Stromal cell of bone marrow (primary cell): Measurements from ENCODE around the gene SRP54.
"Not testable (repeated sequence)": the region's sequence is repeated elsewhere in the genome, so short reads cannot be mapped to it uniquely, and the experiment has no call there.

Source experiments
- DNase-seq: peaks from one replicate; pipeline ENCODE4 v3.0.0-alpha.2; 2012; ENCODE audit warnings: low read depth

The SRP54 gene

DNA sequence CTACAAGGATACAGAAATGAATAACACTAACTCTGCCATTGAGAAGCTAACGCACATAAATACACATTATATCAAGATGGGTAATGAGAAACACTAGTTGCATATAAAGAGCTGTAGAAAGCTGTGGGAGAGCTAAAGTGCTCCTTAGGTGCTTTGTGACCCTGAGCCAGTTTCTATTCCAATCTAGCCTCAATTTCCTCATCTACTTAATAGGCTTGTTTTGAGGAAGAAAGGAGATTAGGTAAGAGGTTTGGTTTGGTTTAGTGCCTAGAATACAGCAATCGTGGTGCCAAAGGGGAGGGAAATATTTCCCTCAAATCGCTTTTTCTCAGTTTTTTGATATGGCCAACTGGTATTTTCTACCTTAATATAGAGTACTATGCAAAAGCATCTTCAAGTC is 994 bp downstream of the SRP54 start:
- DNase-seq: no peak

DNA sequence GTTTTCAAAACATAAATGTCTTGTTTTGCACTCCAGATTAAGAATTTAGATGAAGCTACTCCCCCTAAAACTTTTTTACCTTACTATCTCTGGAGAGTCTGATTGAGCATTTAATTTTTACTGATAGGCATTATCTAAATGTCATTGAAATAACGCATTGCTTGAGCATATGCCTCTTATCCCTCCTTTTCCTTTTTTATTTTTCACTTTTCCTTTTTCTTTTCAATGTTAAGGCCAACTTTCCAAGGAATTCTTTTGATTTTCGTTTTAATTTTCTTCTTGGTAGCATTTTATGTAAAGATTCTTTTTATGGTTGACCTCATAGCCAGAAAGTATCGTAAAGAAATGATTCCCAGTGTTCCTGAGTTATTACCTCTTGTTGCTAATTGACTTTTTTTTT is 2.9 kb downstream of the SRP54 start:
- no peak for DNase-seq

DNA sequence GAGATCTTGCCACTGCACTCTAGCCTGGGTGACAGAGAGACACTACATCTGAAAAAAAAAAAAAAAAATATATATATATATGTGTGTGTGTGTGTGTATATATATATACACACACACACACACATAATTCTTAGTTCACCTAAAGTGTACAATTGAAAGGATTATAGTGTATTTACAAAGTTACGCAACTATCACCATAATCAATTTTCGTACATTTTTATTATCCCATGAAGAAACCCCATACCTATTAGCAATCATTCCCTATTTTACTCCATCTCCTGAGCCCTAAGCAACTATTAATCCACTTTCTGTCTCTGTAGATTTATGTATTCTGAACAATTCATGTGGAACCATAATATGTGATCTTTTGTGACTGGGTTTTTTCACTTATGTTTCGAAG is 4.4 kb downstream of the SRP54 start:
- DNase-seq: no peak

DNA sequence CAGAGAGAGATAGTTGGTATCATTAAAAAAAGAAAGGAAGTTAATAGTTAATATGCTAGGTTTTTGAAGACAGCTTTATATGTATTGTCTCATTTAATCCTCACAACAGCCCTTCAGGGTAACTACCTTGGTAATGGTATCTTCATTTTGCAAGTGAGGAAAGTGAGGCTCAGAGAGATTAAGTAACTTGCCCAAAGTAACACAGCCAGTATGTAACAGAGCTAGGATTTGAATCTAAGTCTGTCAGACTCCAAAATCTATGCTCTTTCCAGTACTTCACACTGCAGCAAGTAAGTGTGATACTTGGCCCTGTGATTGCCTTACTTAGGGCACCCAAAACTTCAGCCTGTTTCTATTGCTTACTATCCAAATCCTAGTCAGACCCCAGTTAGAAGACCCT is 7.0 kb downstream of the SRP54 start:
- DNase-seq: no peak

DNA sequence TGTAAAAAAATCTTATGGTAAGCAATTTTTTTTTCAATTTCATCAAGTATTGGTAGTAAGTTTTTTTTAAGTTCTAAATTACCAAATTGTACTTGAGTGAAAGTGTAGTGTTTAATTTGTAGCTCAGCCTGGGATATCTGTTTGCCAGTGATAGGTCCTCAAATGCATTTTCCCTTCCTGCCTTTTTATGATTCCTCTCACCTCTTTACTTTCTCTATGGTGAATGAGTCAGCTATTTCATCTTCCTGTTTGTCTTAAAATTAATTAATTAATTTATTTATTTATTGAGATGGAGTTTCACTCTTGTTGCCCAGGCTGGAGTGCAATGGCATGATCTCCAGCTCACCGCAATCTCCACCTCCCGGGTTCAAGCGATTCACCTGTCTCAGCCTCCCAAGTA is 10.6 kb downstream of the SRP54 start:
- no peak for DNase-seq

GRCh38 chr14:34994668-34995067 is 11.9 kb downstream of the SRP54 start:
- DNase-seq: no peak

GRCh38 chr14:34997762-34998161 is 15.0 kb downstream of the SRP54 start:
- DNase-seq: no peak

GRCh38 chr14:34999500-34999899 is 16.7 kb downstream of the SRP54 start:
- DNase-seq: no peak

DNA sequence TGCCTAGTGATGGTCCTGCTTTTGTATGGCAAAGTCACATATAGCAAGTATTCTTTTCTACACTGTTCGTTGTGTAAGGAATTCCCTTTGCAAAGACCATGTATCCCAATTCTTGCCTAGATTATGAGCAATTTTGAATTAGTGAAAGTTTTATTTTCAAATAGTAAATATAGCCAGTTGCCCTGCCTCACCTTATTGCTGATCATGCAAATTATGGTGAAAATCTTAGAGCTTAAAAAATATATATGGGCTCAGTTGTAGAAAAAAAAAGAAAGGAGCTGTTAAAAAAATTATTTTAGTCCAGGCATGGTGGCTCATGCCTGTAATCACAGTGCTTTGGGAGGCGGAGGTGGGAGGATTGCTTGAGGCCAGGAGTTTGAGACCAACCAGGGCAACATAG is 18.8 kb downstream of the SRP54 start:
- no peak for DNase-seq

- no peak for DNase-seq
Measured at GRCh38 chr14:35004839-35005238, 22.0 kb downstream of the SRP54 start.

DNA sequence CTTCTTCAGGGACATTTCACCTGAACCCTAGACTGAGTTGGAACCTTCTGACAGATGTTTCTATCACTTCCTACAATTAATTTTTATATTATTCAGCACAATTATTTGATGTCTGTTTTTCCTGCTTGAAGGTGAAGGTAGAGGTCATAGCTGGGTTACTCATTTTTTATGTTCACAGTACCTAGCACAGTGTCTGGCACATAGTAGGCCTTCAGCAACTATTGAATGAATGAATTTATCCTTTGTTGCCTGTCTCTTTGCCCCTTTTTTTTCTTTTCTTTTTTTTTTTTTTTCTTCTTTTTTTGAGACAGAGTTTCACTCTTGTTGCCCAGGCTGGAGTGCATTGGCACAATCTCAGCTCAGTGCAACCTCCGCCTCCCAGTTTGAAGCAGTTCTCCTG is 33.8 kb downstream of the SRP54 start:
- DNase-seq: no peak

DNA sequence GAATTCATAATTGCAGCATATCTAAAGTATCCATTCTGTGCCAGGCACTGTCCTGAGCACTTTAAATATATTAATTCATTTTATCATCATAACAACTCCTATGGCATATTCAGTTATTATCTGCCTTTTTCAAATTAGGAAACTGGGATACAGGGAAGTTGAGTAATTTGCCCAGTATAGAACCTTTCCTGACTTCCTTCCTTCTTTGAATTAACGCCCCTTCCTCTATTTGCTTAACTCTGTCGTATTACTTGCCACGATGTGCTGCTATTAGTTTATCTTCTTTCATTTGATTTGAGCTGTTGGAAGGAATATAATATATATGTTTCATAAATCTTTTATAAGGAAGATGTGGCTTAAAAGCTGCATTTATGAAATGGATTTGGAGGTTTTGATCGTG is 37.9 kb downstream of the SRP54 start:
- no peak for DNase-seq

- DNase-seq: no peak
Measured at GRCh38 chr14:35028435-35028834, 45.6 kb downstream of the SRP54 start.

- no peak for DNase-seq
Measured at GRCh38 chr14:35032562-35032961, 49.8 kb downstream of the SRP54 start.

GRCh38 chr14:35034440-35034833 is 51.6 kb downstream of the SRP54 start:
- no peak for DNase-seq

DNA sequence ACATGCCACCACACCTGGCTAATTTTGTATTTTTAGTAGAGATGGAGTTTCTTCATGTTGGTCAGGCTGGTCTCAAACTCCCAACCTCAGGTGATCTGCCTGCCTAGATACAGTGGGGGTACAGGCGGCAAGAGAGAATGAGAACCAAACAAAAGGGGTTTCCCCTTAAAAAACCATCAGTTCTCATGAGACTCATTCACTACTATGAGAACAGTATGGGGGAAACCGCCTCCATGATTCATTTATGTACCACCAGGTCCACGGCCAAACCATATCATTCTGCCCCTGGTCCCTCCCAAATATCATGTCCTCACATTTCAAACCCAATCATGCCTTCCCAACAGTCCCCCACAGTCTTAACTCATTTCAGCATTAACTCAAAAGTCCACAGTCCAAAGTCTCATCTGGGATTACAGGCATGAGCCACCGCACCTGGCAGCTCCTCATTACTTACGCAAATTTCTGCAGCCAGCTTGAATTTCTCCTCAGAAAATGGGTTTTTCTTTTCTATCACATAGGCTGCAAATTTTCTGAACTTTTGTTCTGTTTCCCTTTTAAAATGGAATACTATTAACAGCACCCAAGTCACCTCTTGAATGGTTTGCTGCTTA is 52.3 kb downstream of the SRP54 start:
- not testable (repeated sequence) for DNase-seq

DNA sequence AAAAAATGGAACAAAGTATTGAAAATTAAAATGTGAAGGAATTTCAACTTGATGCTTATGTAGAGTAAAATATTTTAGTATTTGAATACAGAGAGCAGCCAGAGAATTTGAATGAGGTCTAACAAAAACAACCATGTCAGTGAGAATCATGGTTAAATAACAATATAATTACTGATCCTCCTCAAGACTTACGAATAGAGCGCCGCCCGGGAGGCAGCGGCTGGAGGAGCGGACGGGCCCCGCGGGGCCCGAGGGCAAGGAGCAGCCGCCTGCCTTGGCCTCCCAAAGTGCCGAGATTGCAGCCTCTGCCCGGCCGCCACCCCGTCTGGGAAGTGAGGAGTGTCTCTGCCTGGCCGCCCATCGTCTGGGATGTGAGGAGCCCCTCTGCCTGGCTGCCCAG is 55.5 kb downstream of the SRP54 start:
- not testable (repeated sequence) for DNase-seq

DNA sequence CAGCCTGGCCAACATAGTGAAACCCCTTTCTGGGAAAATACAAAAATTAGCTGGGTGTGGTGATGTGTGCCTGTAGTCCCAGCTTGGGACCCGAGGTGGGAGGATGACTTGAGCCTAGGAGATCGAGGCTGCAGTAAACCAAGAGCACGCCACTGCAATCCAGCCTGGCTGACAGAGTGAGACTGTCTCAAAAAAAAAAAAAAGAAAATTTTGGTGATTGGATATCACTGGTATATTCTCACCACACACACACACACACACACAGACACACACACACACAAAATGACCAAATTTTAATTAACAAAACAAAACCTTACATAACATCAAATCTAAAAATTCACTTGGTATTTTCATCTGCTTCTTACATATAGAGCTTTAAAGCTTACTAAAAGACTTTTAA is 59.8 kb downstream of the SRP54 start:
- DNase-seq: no peak

DNA sequence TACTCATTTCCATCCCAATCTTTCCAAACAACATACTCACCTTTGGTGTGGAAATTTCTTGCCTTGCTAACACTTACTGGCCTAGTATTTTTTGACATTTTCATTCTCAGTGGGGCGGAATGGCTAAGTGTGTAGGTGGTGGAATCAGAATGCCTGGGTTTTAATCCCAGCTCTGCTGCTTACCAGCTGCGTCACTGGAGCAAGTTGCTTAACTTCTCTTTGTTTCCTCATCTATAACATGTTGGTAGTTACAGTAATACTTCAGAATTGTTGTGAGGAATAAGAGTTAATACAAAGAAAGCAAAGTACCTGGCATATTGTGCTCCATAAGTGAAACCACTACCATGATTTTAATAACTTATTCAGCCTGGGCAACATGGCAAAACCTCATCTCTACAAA is 60.3 kb downstream of the SRP54 start:
- no peak for DNase-seq

GRCh38 chr14:35044939-35045797 is 62.4 kb downstream of the SRP54 start:
- peak; percentile 4 for DNase-seq

- DNase-seq: no peak
Measured at GRCh38 chr14:35045798-35046047, 62.9 kb downstream of the SRP54 start.

DNA sequence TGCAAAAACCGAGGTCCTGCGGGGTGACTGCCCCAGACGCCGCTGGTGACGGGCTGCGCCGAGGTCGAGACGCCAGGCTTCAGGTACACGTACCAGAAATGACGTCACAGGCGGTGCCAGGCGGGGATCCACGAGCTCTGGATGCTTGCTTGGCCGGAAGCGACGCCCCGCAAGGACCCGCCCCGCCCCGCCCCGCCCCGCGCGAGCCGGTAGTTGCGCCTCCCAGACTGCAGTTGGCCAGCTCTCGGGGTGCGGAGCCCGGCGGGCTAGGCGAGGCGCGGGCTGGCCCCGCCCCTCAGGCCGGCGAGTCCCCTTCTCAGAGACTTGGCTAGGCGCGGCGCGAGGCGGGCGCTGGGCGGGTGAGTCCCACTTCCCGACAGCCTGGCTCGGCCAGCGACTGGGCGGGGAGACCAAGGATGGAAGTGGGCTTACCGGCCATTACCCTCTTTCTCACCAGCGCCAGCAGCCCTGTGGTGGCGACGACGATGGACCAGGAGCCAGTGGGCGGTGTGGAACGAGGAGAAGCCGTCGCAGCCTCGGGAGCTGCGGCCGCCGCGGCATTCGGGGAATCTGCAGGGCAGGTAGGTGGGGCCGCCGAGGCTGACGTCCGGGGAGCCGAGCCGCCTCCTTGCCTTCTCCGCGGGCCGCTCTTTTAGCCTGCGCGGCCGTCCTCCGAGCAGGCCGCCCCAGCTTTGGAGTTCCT is 63.4 kb downstream of the SRP54 start, which contains the start of gene FAM177A1:
TSS of gene FAM177A1 (plus strand) at position 225 of the 703 bp plus-strand sequence. CDS start at position 417, 192 bp downstream.
- peak; percentile 91 for DNase-seq
